Esophagus squamous epithelium (tissue), 4 donors: Measurements from ENCODE around the gene SH3GL3.

ENCODE experiments used
- CTCF ChIP-seq, 6 experiments: fragments of 450-650 bp in 4 of 6; fragments of 200-600 bp in 2 of 6; sonication (generic) in 2 of 6; IDR thresholded peaks; one replicate each; pipeline ENCODE4 v1.5.1; 2016 to 2019; ENCODE audit warnings: antibody characterized with exemption in 6 of 6, mild to moderate bottlenecking in 4 of 6, moderate library complexity in 4 of 6
- POLR2A ChIP-seq, 4 donors: fragments of 450-650 bp; IDR thresholded peaks; one replicate each; pipeline ENCODE4 v1.6.1; 2017; ENCODE audit warnings: antibody characterized with exemption in 4 of 4, mild to moderate bottlenecking in 4 of 4, moderate library complexity in 3 of 4

- TF ChIP-seq CTCF (IDR thresholded peaks at IDR 0.05) (no peak), POLR2A (IDR thresholded peaks at IDR 0.05) (no peak)
Measured at GRCh38 chr15:83512459-83512858, 65.3 kb downstream of the SH3GL3 start.
